HEK293 (cell line): Measurements from ENCODE around the gene COL6A2.
A peak's percentile ranks its signal among the peaks of the same experiment; 100 is the strongest.

Experiments used
- CTCF ChIA-PET: fragments of 350-600 bp; formaldehyde crosslinking; extraction: SDS; loops from one replicate; lab custom pipeline; 2021; ENCODE audit warnings: antibody characterized with exemption; lab: Yijun Ruan, JAX
- POLR2A ChIA-PET: fragments of 300-600 bp; formaldehyde crosslinking; extraction: SDS; loops from one replicate; lab custom pipeline; 2020; ENCODE audit warnings: antibody characterized with exemption, inconsistent platforms; lab: Yijun Ruan, JAX
- H3K27ac ChIP-seq: fragments of 200-500 bp; sonication (Bioruptor generic); 2 replicates; pipeline ENCODE4 v1.5.1; 2014; ENCODE audit warnings: low read depth, low read length, control low read depth, inconsistent platforms; ENCODE audit errors: extremely low read depth
- H3K36me3 ChIP-seq, 2 experiments: fragments of 200-500 bp in 1 of 2; sonication (Bioruptor generic) in 1 of 2; 1 replicate in 1 of 2; 2 replicates in 1 of 2; pipeline ENCODE4 v1.5.1; 2014 to 2017; ENCODE audit warnings: inconsistent platforms in 2 of 2, low read length in 2 of 2; ENCODE audit not compliant: control insufficient read depth in 2 of 2, insufficient read depth in 1 of 2
- H3K4me1 ChIP-seq: fragments of 200-500 bp; sonication (Bioruptor generic); 2 replicates; pipeline ENCODE4 v1.5.1; 2014; ENCODE audit warnings: mild to moderate bottlenecking, low read length, inconsistent platforms; ENCODE audit not compliant: control insufficient read depth, insufficient read depth
- H3K4me3 ChIP-seq: 2 replicates; pipeline ENCODE4 v1.5.1; 2011; ENCODE audit warnings: low read depth, mild to moderate bottlenecking, control low read depth, low read length, moderate library complexity
- H3K9me3 ChIP-seq: fragments of 200-500 bp; sonication (Bioruptor generic); 2 replicates; pipeline ENCODE4 v1.5.1; 2014; ENCODE audit warnings: low read depth, low read length, inconsistent platforms; ENCODE audit not compliant: control insufficient read depth, insufficient read depth
- KLF16 ChIP-seq: fragments of 450-650 bp; formaldehyde crosslinking; IDR thresholded peaks from 2 replicates; pipeline ENCODE4 v1.5.1; 2017; ENCODE audit warnings: missing biosample characterization, missing genetic modification characterization
- SCRT2 ChIP-seq: fragments of 450-650 bp; formaldehyde crosslinking; IDR thresholded peaks from 2 replicates; pipeline ENCODE4 v1.5.1; 2016; ENCODE audit warnings: missing biosample characterization, missing genetic modification characterization
- SP2 ChIP-seq: fragments of 450-650 bp; formaldehyde crosslinking; IDR thresholded peaks from 2 replicates; pipeline ENCODE4 v1.5.1; 2016; ENCODE audit warnings: missing biosample characterization, missing genetic modification characterization
- ZBTB8A ChIP-seq: fragments of 450-650 bp; formaldehyde crosslinking; IDR thresholded peaks from 2 replicates; pipeline ENCODE4 v1.5.1; 2016; ENCODE audit warnings: missing biosample characterization, missing genetic modification characterization
- ZNF140 ChIP-seq: fragments of 450-650 bp; formaldehyde crosslinking; IDR thresholded peaks from 2 replicates; pipeline ENCODE4 v1.5.1; 2016; ENCODE audit warnings: missing biosample characterization, missing genetic modification characterization
- ZNF169 ChIP-seq: fragments of 450-650 bp; formaldehyde crosslinking; IDR thresholded peaks from 2 replicates; pipeline ENCODE4 v1.5.1; 2016; ENCODE audit warnings: missing biosample characterization, missing genetic modification characterization
- ZNF184 ChIP-seq: fragments of 450-650 bp; IDR thresholded peaks from 2 replicates; pipeline ENCODE4 v1.5.1; 2018; ENCODE audit warnings: missing biosample characterization, mild to moderate bottlenecking, missing genetic modification characterization
- ZNF274 ChIP-seq, 2 experiments: fragments of 200-500 bp in 1 of 2; fragments of 450-650 bp in 1 of 2; sonication (Bioruptor generic) in 1 of 2; formaldehyde crosslinking in 1 of 2; IDR thresholded peaks; 2 replicates each; pipeline versions ENCODE4 v1.5.1 to v1.6.1; 2014 to 2016; ENCODE audit warnings: borderline replicate concordance in 1 of 2, inconsistent platforms in 1 of 2, low read length in 1 of 2, missing biosample characterization in 1 of 2, missing genetic modification characterization in 1 of 2
- ZNF302 ChIP-seq: fragments of 450-650 bp; formaldehyde crosslinking; IDR thresholded peaks from 2 replicates; pipeline ENCODE4 v1.5.1; 2016; ENCODE audit warnings: missing biosample characterization, missing genetic modification characterization, low read depth
- ZNF416 ChIP-seq: fragments of 450-650 bp; formaldehyde crosslinking; IDR thresholded peaks from 2 replicates; pipeline ENCODE4 v1.5.1; 2016; ENCODE audit warnings: missing biosample characterization, missing genetic modification characterization
- ZNF596 ChIP-seq: fragments of 450-650 bp; IDR thresholded peaks from 2 replicates; pipeline ENCODE4 v1.5.0; 2018; ENCODE audit warnings: missing biosample characterization, mild to moderate bottlenecking, missing genetic modification characterization, moderate library complexity
- ZNF600 ChIP-seq: fragments of 450-650 bp; formaldehyde crosslinking; IDR thresholded peaks from 2 replicates; pipeline ENCODE4 v1.5.1; 2016; ENCODE audit warnings: missing biosample characterization, missing genetic modification characterization
- ZNF629 ChIP-seq: fragments of 450-650 bp; formaldehyde crosslinking; IDR thresholded peaks from 2 replicates; pipeline ENCODE4 v1.5.1; 2017; ENCODE audit warnings: missing biosample characterization, missing genetic modification characterization
- TF ChIP-seq, protein P1 (sequence below): fragments of 450-650 bp; formaldehyde crosslinking; IDR thresholded peaks from 2 replicates; pipeline ENCODE4 v1.5.1; 2017; ENCODE audit warnings: missing biosample characterization, missing genetic modification characterization
- TF ChIP-seq, protein P2 (sequence below): fragments of 450-650 bp; formaldehyde crosslinking; IDR thresholded peaks from 2 replicates; pipeline ENCODE4 v1.5.1; 2016; ENCODE audit warnings: missing biosample characterization, missing genetic modification characterization
- TF ChIP-seq, protein P3 (sequence below): fragments of 450-650 bp; formaldehyde crosslinking; IDR thresholded peaks from 2 replicates; pipeline ENCODE4 v1.5.1; 2016; ENCODE audit warnings: missing biosample characterization, missing genetic modification characterization

Gene COL6A2

DNA sequence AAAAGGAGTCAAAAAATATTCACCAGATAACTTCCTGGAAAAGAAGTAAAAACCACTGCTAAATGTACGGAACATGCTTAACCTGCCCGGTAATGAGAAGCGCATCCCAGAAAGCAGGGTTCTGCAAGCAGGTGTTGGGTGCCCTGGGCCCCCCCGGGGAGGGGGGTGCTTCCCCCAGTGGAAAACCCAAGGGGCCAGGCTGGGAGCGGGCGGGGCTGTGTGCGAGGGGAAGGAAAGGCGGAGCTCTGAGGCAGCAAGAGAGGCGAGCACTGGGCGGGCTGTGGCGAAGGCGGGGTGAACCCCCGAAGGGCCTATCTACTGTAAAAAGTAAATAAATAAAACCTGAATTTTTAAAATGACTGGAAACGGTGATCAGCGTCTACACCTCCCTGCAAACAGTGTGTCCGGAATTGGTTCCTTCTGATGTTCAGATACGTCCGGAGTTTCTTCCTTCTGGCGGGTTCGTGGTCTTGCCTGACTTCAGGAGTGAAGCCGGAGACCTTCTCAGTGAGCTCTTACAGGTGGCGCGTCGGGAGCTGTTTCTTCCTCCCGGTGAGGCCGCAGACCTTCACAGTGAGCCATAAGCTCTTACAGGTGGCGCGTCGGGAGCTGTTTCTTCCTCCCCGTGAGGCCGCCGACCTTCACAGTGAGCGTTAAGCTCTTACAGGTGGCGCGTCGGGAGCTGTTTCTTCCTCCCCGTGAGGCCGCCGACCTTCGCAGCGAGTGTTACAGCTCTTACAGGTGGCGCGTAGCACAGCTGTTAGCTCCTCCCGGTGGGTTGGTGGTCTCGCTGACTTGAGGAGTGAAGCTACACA, 44.1 kb downstream of the COL6A2 start:
- CTCF ChIA-PET: interaction anchor here (0.6 to 3.7 kb wide), 17 partner anchors 11 to 258 kb away, joined by 3 to 39 read pairs (median 6); partner anchors contain the start of gene LSS
- H3K4me3 ChIP-seq: no peak overlapping the region

DNA sequence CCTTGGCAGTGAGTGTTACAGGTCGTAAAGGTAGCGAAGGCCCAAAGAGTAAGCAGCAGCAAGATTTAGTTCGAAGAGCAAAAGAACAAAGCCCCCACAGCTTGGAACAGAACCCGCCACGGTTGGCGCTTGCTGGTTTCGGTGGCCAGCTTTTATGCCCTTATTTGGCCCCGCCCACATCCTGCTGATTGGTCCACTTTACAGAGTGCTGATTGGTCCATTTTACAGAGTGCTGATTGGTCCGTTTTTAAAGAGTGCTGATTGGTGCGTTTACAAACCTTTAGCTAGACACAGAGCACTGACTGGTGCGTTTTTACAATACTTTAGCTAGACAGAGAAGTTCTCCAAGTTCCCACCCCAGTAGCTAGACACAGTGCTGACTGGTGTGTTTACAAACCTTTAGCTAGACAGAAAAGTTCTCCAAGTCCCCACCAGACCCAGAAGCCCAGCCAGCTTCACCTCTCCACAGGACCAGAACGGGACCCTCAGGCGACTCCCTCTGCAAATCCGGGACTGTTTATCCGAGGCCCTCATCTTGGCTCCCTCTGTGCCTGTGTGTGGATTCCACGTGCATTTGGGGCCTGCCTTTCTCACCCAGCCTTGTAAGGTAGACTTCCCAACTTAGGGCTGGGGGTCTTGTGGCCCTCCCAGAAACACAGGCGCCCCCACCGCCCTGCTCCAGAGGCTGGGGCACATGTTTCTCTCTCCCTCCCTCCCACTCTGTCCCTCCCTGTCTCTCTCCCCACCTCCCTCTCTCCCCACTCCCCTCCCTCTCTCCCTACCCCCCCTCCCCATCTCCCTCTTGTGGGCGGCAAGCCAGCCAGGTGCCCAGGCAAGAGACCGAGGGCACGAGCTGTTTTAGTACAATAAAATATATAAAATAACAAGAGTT, 44.9 kb downstream of the COL6A2 start:
- ChIA-PET CTCF (interaction anchor here (0.6 to 3.7 kb wide), 46 partner anchors 10 to 501 kb away, joined by 3 to 39 read pairs (median 4); partner anchors contain the start of genes LSS, MCM3AP and YBEY), POLR2A (interaction anchor here (0.6 to 1.8 kb wide), 10 partner anchors 9 to 493 kb away, joined by 3 to 9 read pairs (median 4); partner anchors contain the start of genes C21orf58, PCNT and PRMT2)
- no peak overlapping the region for H3K27ac ChIP-seq
- no peak for TF ChIP-seq ZNF629 (tag by site-specific recombination)
- TF ChIP-seq SP2 (tag by site-specific recombination): peak; percentile 44
- TF ChIP-seq ZNF184 (tag by site-specific recombination): no peak
- TF ChIP-seq, protein P1, sequence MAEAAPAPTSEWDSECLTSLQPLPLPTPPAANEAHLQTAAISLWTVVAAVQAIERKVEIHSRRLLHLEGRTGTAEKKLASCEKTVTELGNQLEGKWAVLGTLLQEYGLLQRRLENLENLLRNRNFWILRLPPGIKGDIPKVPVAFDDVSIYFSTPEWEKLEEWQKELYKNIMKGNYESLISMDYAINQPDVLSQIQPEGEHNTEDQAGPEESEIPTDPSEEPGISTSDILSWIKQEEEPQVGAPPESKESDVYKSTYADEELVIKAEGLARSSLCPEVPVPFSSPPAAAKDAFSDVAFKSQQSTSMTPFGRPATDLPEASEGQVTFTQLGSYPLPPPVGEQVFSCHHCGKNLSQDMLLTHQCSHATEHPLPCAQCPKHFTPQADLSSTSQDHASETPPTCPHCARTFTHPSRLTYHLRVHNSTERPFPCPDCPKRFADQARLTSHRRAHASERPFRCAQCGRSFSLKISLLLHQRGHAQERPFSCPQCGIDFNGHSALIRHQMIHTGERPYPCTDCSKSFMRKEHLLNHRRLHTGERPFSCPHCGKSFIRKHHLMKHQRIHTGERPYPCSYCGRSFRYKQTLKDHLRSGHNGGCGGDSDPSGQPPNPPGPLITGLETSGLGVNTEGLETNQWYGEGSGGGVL (tag by site-specific recombination): peak; percentile 48; the same call in 1 of the 2 replicates
- no peak for TF ChIP-seq KLF16
- TF ChIP-seq ZBTB8A (tag by site-specific recombination): no peak
- TF ChIP-seq ZNF140 (tag by site-specific recombination): no peak
- no peak overlapping the region for H3K4me3 ChIP-seq
- no peaks in the 10 kb centered on the region for H3K9me3 ChIP-seq
- H3K4me1 ChIP-seq: 0 out of 2 replicates have a peak, but pooled peaks cover 4% of the 10 kb centered on the region
- no peaks in the 10 kb centered on the region for H3K36me3 ChIP-seq

More for the DNA sequence above, 44.1 kb downstream of the COL6A2 start:
- no peaks in the 10 kb centered on the region for H3K36me3 ChIP-seq
- no peaks in the 10 kb centered on the region for H3K9me3 ChIP-seq
- 0 out of 2 replicates have a peak, but pooled peaks cover 4% of the 10 kb centered on the region for H3K4me1 ChIP-seq
- POLR2A ChIA-PET: interaction anchor here (1.5 kb wide), 1 partner anchor 110 kb away, joined by 3 read pairs; no protein-coding TSS in a partner anchor
- TF ChIP-seq ZNF302 (tag by site-specific recombination) (no peak), SCRT2 (tag by site-specific recombination) (0 out of 2 replicates have a peak, but pooled peaks have one; percentile 51)
- H3K27ac ChIP-seq: no peak overlapping the region

GRCh38 chr21:46144464-46145070, 46.7 kb downstream of the COL6A2 start:
- CTCF ChIA-PET: interaction anchor here (0.8 to 3.7 kb wide), 9 partner anchors 8 to 174 kb away, joined by 3 to 39 read pairs (median 10); no protein-coding TSS in a partner anchor

More at GRCh38 chr21:46144464-46145070, 46.7 kb downstream of the COL6A2 start:
- POLR2A ChIA-PET: interaction anchor here (0.6 kb wide), 1 partner anchor 132 kb away, joined by 4 read pairs; no protein-coding TSS in a partner anchor
- TF ChIP-seq ZNF274 (IDR thresholded peaks at IDR 0.05; ENCODE audit: low read length) (no peak), ZNF274 (tag by site-specific recombination; IDR thresholded peaks at IDR 0.05; ENCODE audit: borderline replicate concordance) (no peak), ZNF416 (tag by site-specific recombination) (no peak), ZNF600 (tag by site-specific recombination) (peak; percentile 78), ZNF596 (tag by site-specific recombination) (peak; percentile 86), ZNF169 (tag by site-specific recombination) (peak; percentile 22; the same call in 1 of the 2 replicates)
- TF ChIP-seq, protein P2, sequence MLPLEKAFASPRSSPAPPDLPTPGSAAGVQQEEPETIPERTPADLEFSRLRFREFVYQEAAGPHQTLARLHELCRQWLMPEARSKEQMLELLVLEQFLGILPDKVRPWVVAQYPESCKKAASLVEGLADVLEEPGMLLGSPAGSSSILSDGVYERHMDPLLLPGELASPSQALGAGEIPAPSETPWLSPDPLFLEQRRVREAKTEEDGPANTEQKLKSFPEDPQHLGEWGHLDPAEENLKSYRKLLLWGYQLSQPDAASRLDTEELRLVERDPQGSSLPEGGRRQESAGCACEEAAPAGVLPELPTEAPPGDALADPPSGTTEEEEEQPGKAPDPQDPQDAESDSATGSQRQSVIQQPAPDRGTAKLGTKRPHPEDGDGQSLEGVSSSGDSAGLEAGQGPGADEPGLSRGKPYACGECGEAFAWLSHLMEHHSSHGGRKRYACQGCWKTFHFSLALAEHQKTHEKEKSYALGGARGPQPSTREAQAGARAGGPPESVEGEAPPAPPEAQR: no peak
- TF ChIP-seq, protein P3, sequence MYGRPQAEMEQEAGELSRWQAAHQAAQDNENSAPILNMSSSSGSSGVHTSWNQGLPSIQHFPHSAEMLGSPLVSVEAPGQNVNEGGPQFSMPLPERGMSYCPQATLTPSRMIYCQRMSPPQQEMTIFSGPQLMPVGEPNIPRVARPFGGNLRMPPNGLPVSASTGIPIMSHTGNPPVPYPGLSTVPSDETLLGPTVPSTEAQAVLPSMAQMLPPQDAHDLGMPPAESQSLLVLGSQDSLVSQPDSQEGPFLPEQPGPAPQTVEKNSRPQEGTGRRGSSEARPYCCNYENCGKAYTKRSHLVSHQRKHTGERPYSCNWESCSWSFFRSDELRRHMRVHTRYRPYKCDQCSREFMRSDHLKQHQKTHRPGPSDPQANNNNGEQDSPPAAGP (tag by site-specific recombination): peak; percentile 65
- TF ChIP-seq, all 188 proteins: peak for 4
- Histone ChIP-seq H3K36me3 (no peaks in the 10 kb centered on the region), H3K27ac (no peak overlapping the region), H3K4me3 (no peak overlapping the region), H3K4me1 (0 out of 2 replicates have a peak, but pooled peaks cover 4% of the 10 kb centered on the region), H3K9me3 (no peaks in the 10 kb centered on the region)
